ENCODE results near the gene SPRTN.

DNA sequence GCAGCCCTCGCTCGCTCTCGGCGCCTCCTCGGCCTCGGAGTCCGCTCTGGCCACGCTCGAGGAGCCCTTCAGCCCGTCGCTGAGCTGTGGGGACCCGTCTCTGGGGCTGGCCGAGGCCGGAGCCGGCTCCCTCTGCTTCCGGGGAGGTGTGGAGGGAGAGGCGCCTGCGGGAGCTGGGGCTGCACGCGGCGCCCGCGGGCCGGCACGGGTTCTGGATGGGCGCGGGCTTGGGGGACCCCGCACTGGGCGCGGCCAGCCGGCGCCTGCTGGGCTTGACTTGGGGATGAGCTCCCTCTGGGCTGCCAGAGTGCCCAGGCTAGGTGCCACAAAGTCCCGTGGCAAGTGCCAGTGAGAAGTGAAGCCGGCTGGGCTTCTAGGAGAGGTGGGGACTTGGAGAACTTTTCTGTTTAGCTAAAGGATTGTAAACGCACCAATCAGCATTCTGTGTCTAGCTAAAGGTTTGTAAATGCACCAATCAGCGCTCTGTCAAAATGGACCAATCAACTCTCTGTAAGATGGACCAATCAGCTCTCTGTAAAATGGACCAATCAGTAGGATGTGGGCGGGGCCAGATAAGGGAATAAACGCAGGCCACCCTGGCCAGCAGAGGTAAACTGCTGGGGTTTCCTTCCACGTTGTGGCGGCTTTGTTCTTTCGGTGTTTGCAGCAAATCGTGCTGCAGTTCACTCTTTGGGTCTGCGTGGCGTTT lies 20.6 kb upstream of the SPRTN start:
- TF ChIP-seq, protein P1, sequence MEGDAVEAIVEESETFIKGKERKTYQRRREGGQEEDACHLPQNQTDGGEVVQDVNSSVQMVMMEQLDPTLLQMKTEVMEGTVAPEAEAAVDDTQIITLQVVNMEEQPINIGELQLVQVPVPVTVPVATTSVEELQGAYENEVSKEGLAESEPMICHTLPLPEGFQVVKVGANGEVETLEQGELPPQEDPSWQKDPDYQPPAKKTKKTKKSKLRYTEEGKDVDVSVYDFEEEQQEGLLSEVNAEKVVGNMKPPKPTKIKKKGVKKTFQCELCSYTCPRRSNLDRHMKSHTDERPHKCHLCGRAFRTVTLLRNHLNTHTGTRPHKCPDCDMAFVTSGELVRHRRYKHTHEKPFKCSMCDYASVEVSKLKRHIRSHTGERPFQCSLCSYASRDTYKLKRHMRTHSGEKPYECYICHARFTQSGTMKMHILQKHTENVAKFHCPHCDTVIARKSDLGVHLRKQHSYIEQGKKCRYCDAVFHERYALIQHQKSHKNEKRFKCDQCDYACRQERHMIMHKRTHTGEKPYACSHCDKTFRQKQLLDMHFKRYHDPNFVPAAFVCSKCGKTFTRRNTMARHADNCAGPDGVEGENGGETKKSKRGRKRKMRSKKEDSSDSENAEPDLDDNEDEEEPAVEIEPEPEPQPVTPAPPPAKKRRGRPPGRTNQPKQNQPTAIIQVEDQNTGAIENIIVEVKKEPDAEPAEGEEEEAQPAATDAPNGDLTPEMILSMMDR (IDR thresholded peaks at IDR 0.05) = no peak
- no peak for TF ChIP-seq EZH2 (IDR thresholded peaks at IDR 0.05; ENCODE audit: borderline replicate concordance, insufficient read depth, low read depth, low read length, poor library complexity, severe bottlenecking)
